GM23248 (cell line): ENCODE results near the gene SYNDIG1L.

Experiments used
- EZH2 ChIP-seq: fragments of 200-600 bp; sonication (generic); IDR thresholded peaks from 2 replicates; pipeline ENCODE4 v1.6.1; 2018; ENCODE audit warnings: antibody characterized with exemption, mild to moderate bottlenecking; ENCODE audit not compliant: insufficient read depth, poor library complexity, severe bottlenecking
- EZH2phosphoT487 ChIP-seq: fragments of 200-600 bp; sonication (generic); IDR thresholded peaks from 2 replicates; pipeline ENCODE4 v1.6.1; 2018; ENCODE audit warnings: antibody characterized with exemption, moderate library complexity, mild to moderate bottlenecking, low read depth; ENCODE audit not compliant: insufficient read depth

- TF ChIP-seq EZH2phosphoT487 (no peak), EZH2 (no peak)
Observed at GRCh38 chr14:74462993-74463392, 37.0 kb upstream of the SYNDIG1L start.
